Natural killer cell (primary cell): ENCODE data around the gene MAP2K5. TPM values are rescaled to one million over a fixed set of nuclear protein-coding genes. Genes with fewer than 3 reads are reported as not detected.

Experiments used
- ATAC-seq, 3 donors: fragments of 150-1000 bp in 2 of 3; fragments of 200-7000 bp in 1 of 3; cut with Tn5 transposase; 1 replicate in 1 of 3; 2 replicates in 2 of 3; pipeline ENCODE4 v1.10.0; 2021; ENCODE audit warnings: mild to moderate bottlenecking in 2 of 3, moderate library complexity in 2 of 3
- DNase-seq, 2 donors: peaks; one replicate each; pipeline versions ENCODE4 v3.0.0 to v3.0.0-alpha.2; 2013 to 2021; ENCODE audit warnings: mixed read lengths in 1 of 2
- H3K27ac ChIP-seq: one replicate; pipeline ENCODE4 v1.5.1; 2013; ENCODE audit warnings: mild to moderate bottlenecking, low read length
- H3K27me3 ChIP-seq: one replicate; pipeline ENCODE4 v1.6.1; 2013; ENCODE audit warnings: low read length; ENCODE audit not compliant: control insufficient read depth, insufficient read depth
- H3K36me3 ChIP-seq: one replicate; pipeline ENCODE4 v1.6.1; 2013; ENCODE audit warnings: low read length; ENCODE audit not compliant: control insufficient read depth, insufficient read depth
- H3K4me1 ChIP-seq: one replicate; pipeline ENCODE4 v1.6.1; 2013; ENCODE audit warnings: low read length; ENCODE audit not compliant: control insufficient read depth, insufficient read depth
- H3K4me3 ChIP-seq: one replicate; pipeline ENCODE4 v1.5.1; 2013; ENCODE audit warnings: low read length
- H3K9me3 ChIP-seq: one replicate; pipeline ENCODE4 v1.6.1; 2013; ENCODE audit warnings: low read length; ENCODE audit not compliant: control insufficient read depth, insufficient read depth
- H3K27ac Mint-ChIP-seq, 2 donors: one replicate each; pipeline ENCODE4 v1.8.0; 2022; ENCODE audit warnings: mild to moderate bottlenecking in 2 of 2, mixed read lengths in 2 of 2, moderate library complexity in 1 of 2
- H3K27me3 Mint-ChIP-seq, 2 donors: one replicate each; pipeline ENCODE4 v1.8.0; 2022; ENCODE audit warnings: low read depth in 2 of 2, mixed read lengths in 2 of 2
- H3K36me3 Mint-ChIP-seq: one replicate; pipeline ENCODE4 v1.8.0; 2022; ENCODE audit warnings: mixed read lengths
- H3K4me1 Mint-ChIP-seq, 2 donors: one replicate each; pipeline ENCODE4 v1.8.0; 2022; ENCODE audit warnings: mixed read lengths in 2 of 2
- H3K4me3 Mint-ChIP-seq: one replicate; pipeline ENCODE4 v1.8.0; 2022; ENCODE audit warnings: mild to moderate bottlenecking, moderate library complexity, mixed read lengths
- H3K9me3 Mint-ChIP-seq, 2 donors: one replicate each; pipeline ENCODE4 v1.8.0; 2022; ENCODE audit warnings: mixed read lengths in 2 of 2
- WGBS: methylation state at CpG from one replicate; pipeline ENCODE4 v1.1.7; 2013; ENCODE audit warnings: missing lambda C conversion rate; ENCODE audit not compliant: insufficient coverage; 5-methylcytosine and 5-hydroxymethylcytosine counted together
- intact Hi-C: fragments of 100-400 bp; cut with micrococcal nuclease; formaldehyde crosslinking; loops from one replicate; pipeline ENCODE4 v1.14.2; 2022
- total RNA-seq, 4 donors: library from RNA; stranded (reverse); fragments of 120-200 nt in 1 of 4; gene quantifications; one replicate each; pipeline versions ENCODE4 v1.2.3 to v1.2.4, GENCODE V29; 2013 to 2022
- TF ChIP-seq, protein P1 (sequence below): fragments of 200-600 bp; IDR thresholded peaks from one replicate; pipeline ENCODE4 v1.8.0; 2022; ENCODE audit warnings: antibody characterized with exemption

The MAP2K5 gene
- total RNA-seq, 3 donors from 2014 or later (not counting 1 experiment from before 2014, with no cell fraction given): 25.6 to 32.6 (median 29.2) TPM

DNA sequence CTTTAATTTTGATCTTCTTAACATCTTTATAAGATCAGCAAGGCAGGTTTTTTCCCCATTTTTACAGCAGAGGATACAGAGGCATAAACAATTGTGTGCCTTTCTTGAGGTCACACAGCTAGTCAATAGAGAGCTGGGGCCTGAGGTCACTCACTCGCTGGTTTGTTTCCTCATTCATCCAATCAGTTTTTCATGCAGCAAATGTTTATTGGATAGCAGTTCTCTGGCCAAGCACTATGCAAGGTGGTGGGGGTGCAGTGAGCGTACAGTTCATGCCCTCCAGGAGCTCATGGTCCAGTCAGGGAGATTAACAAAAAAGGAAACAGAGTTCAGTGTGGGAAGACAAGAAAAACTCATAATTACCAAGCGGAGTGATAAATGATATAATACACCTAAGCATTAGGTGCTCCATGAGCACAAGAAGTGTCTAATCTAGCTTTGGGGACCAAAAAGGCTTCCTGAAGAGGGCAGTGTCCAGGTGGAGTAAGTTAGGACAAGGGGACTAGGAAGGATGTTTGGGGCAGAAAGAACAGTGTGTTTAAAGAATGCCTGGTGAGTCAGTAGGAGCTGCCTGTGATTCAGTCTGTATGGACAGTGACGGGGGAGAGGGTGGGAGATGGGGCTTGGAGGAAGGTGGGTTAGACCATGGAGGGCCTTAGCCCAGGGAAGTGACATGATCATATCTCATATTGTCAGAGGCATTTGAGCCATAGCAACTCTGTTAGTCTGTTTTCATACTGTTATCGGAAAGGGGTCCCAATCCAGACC lies 29.3 kb downstream of the MAP2K5 start:
- no peaks in the 10 kb centered on the region for H3K9me3 Mint-ChIP-seq
- Histone ChIP-seq H3K27me3 (no peaks in the 10 kb centered on the region), H3K36me3 (peaks cover 8% of the 10 kb centered on the region), H3K4me1 (no peaks in the 10 kb centered on the region), H3K4me3 (no peak overlapping the region), H3K9me3 (no peaks in the 10 kb centered on the region), H3K27ac (no peak overlapping the region)
- peak overlapping the region in 1 of 2 donors; percentile 8 for H3K27ac Mint-ChIP-seq
- DNase-seq (no peak), ATAC-seq (no peak)
- H3K27me3 Mint-ChIP-seq: no peaks in the 10 kb centered on the region
- no peak overlapping the region for H3K4me3 Mint-ChIP-seq
- TF ChIP-seq, protein P1, sequence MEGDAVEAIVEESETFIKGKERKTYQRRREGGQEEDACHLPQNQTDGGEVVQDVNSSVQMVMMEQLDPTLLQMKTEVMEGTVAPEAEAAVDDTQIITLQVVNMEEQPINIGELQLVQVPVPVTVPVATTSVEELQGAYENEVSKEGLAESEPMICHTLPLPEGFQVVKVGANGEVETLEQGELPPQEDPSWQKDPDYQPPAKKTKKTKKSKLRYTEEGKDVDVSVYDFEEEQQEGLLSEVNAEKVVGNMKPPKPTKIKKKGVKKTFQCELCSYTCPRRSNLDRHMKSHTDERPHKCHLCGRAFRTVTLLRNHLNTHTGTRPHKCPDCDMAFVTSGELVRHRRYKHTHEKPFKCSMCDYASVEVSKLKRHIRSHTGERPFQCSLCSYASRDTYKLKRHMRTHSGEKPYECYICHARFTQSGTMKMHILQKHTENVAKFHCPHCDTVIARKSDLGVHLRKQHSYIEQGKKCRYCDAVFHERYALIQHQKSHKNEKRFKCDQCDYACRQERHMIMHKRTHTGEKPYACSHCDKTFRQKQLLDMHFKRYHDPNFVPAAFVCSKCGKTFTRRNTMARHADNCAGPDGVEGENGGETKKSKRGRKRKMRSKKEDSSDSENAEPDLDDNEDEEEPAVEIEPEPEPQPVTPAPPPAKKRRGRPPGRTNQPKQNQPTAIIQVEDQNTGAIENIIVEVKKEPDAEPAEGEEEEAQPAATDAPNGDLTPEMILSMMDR: no peak
- WGBS: 98% methylated on average over 5 of the region's 5 CpGs
- intact Hi-C loops: no loop called here
- peaks cover 0 to 4% of the 10 kb centered on the region in 2 donors for H3K4me1 Mint-ChIP-seq
- H3K36me3 Mint-ChIP-seq: no peaks in the 10 kb centered on the region

DNA sequence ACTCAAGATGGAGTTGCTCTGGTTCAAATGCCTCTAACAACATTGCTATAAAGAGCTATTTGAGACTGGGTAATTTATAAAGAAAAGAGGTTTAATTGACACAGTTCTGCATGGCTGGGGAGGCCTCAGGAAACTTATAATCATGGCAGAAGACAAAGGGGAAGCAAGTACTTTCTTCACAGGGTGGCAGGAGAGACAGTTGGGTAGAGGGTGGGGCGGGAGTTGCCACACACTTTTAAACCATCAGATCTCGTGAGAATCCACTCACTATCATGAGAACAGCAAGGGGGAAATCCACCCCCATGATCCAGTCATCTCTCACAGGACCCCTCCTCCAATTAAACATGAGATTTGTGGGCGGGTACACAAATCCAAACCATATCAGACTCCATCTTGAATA lies 30.7 kb downstream of the MAP2K5 start:
- intact Hi-C loops: no loop called here
- Histone ChIP-seq H3K27ac (no peak overlapping the region), H3K9me3 (no peaks in the 10 kb centered on the region), H3K36me3 (peaks cover 8% of the 10 kb centered on the region), H3K4me1 (no peaks in the 10 kb centered on the region), H3K27me3 (no peaks in the 10 kb centered on the region), H3K4me3 (no peak overlapping the region)
- 83% methylated on average over 1 of the region's 3 CpGs for WGBS
- no peak overlapping the region for H3K27ac Mint-ChIP-seq
- TF ChIP-seq, protein P1: no peak
- DNase-seq (no peak), ATAC-seq (no peak)
- no peaks in the 10 kb centered on the region for H3K9me3 Mint-ChIP-seq
- H3K36me3 Mint-ChIP-seq: no peaks in the 10 kb centered on the region
- no peaks in the 10 kb centered on the region for H3K27me3 Mint-ChIP-seq
- H3K4me1 Mint-ChIP-seq: peaks cover 0 to 4% of the 10 kb centered on the region in 2 donors
- H3K4me3 Mint-ChIP-seq: no peak overlapping the region

DNA sequence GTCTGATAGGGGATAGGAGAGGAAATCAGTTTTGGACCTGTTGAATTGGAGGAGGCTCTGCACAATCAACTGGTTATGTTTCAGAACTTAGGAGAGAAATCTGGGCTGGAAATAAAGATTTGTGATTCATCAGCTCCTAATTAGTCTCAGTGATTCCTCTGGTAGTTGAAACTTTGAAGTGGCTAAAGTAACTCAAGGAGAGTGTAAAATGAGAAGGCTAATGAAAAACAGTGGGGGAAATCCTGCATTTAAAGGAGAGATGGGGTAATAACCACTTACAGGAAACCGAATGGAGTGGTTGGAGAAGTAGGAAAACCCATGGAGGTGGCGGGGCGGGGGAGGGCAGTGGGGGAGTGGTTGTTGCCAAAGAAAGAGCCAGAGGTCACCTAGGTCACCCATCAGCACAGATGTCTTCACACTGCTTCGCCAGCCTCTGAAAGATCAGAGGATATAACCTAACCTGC lies 32.6 kb downstream of the MAP2K5 start:
- no peaks in the 10 kb centered on the region for H3K27me3 Mint-ChIP-seq
- Histone ChIP-seq H3K36me3 (peaks cover 4% of the 10 kb centered on the region), H3K27ac (no peak overlapping the region), H3K9me3 (no peaks in the 10 kb centered on the region), H3K27me3 (no peaks in the 10 kb centered on the region), H3K4me1 (no peaks in the 10 kb centered on the region), H3K4me3 (no peak overlapping the region)
- peaks cover 0 to 4% of the 10 kb centered on the region in 2 donors for H3K4me1 Mint-ChIP-seq
- H3K4me3 Mint-ChIP-seq: no peak overlapping the region
- peak overlapping the region in 1 of 2 donors; percentile 37 for H3K27ac Mint-ChIP-seq
- H3K36me3 Mint-ChIP-seq: no peaks in the 10 kb centered on the region
- TF ChIP-seq, protein P1: no peak
- DNase-seq (no peak), ATAC-seq (no peak)
- intact Hi-C loops: no loop called here
- no peaks in the 10 kb centered on the region for H3K9me3 Mint-ChIP-seq
- WGBS: 95% methylated on average over 4 of the region's 4 CpGs
